Myocyte (in vitro differentiated cells): ENCODE measurements around the gene TBC1D1. TPM values are rescaled to one million over a fixed set of nuclear protein-coding genes. Genes with fewer than 3 reads are reported as not detected.

Experiments used
- DNase-seq: peaks from one replicate; pipeline ENCODE4 v3.0.0-alpha.2; 2012; ENCODE audit warnings: low read depth
- total RNA-seq: library from RNA; depleted of rRNA; stranded (reverse); fragments of >200 nt; gene quantifications from 2 replicates; pipeline ENCODE4 v1.2.3, GENCODE V29; 2014

The TBC1D1 gene
- total RNA-seq, 1 donor from 2014 or later = 194 TPM

- peak; percentile 86 for DNase-seq
Measured at GRCh38 chr4:38119668-38120385, 228.9 kb downstream of the TBC1D1 start.

GRCh38 chr4:38120772-38121171, 229.9 kb downstream of the TBC1D1 start:
- DNase-seq = no peak

GRCh38 chr4:38122060-38122459, 231.2 kb downstream of the TBC1D1 start:
- no peak for DNase-seq

- no peak for DNase-seq
Measured at GRCh38 chr4:38123555-38123954, 232.7 kb downstream of the TBC1D1 start.

- DNase-seq = no peak
Measured at GRCh38 chr4:38124961-38125360, 234.1 kb downstream of the TBC1D1 start.

GRCh38 chr4:38125816-38126215, 234.9 kb downstream of the TBC1D1 start:
- DNase-seq = no peak

- peak; percentile 88 for DNase-seq
Measured at GRCh38 chr4:38128478-38129459, 237.9 kb downstream of the TBC1D1 start.

- no peak for DNase-seq
Measured at GRCh38 chr4:38129460-38130227, 238.8 kb downstream of the TBC1D1 start.

GRCh38 chr4:38130884-38131283, 240.0 kb downstream of the TBC1D1 start:
- no peak for DNase-seq

GRCh38 chr4:38131371-38132091, 240.6 kb downstream of the TBC1D1 start:
- DNase-seq = peak; percentile 43

- peak; percentile 96 for DNase-seq
Measured at GRCh38 chr4:38132107-38132673, 241.3 kb downstream of the TBC1D1 start.

- DNase-seq = no peak
Measured at GRCh38 chr4:38132843-38133662, 242.2 kb downstream of the TBC1D1 start.

GRCh38 chr4:38133711-38134480, 243.0 kb downstream of the TBC1D1 start:
- DNase-seq = no peak

GRCh38 chr4:38135201-38135600, 244.3 kb downstream of the TBC1D1 start:
- no peak for DNase-seq

GRCh38 chr4:38136604-38137003, 245.7 kb downstream of the TBC1D1 start:
- no peak for DNase-seq

GRCh38 chr4:38137080-38137479, 246.2 kb downstream of the TBC1D1 start:
- no peak for DNase-seq

- DNase-seq = no peak
Measured at GRCh38 chr4:38138363-38138762, 247.5 kb downstream of the TBC1D1 start.

- DNase-seq = no peak
Measured at GRCh38 chr4:38139187-38139586, 248.3 kb downstream of the TBC1D1 start.
